ENCODE data around the gene TGFBR3L. TPM values are rescaled to one million over a fixed set of nuclear protein-coding genes. Genes with fewer than 3 reads are reported as not detected.
A peak's percentile ranks its signal among the peaks of the same experiment; 100 is the strongest.

Gene TGFBR3L
- total and polyA plus RNA-seq, 2 donors (not counting 3 experiments of a cell fraction or from before 2014, with no cell fraction given), result 0.35 TPM; not detected in 1

GRCh38 chr19:7904074-7905020 is 10.3 kb upstream of the TGFBR3L start:
- Histone ChIP-seq H3K79me2 (ENCODE audit: control insufficient read depth, insufficient read depth, low read length) (peaks cover 28% of the 10 kb centered on the region), H3K36me3 (ENCODE audit: control insufficient read depth in 2 of 2, extremely low read depth in 1 of 2, insufficient read depth in 2 of 2, low read length in 2 of 2) (peaks cover 0 to 3% of the 10 kb centered on the region in 2 experiments), H2AFZ (ENCODE audit: low read depth, low read length) (peak overlapping the region; percentile 10), H3K9me3 (replicated peaks; ENCODE audit: control insufficient read depth, insufficient read depth, low read length) (no peaks in the 10 kb centered on the region), H3K4me1 (ENCODE audit: control insufficient read depth, extremely low read depth, insufficient read depth, low read length) (peaks cover 16% of the 10 kb centered on the region), H3K4me2 (ENCODE audit: insufficient read depth, low read length) (peak overlapping the region; percentile 91), H4K20me1 (replicated peaks; ENCODE audit: control insufficient read depth, extremely low read depth, insufficient read depth, low read length) (no peaks in the 10 kb centered on the region), H3K27me3 (ENCODE audit: control insufficient read depth in 2 of 2, insufficient read depth in 2 of 2, low read length in 2 of 2) (no peaks in the 10 kb centered on the region), H3K4me3 (replicated peaks in 1 of 3; ENCODE audit: insufficient read depth in 1 of 3, low read depth in 1 of 3, low read length in 3 of 3) (peak overlapping the region; percentile 62 to 93 (median 71)), H3K9me1 (replicated peaks; ENCODE audit: control insufficient read depth, extremely low read depth, insufficient read depth, low read length) (no peaks in the 10 kb centered on the region), H3K9ac (replicated peaks; ENCODE audit: extremely low read depth, insufficient read depth, low read length) (peak overlapping the region; percentile 73), H3K27ac (ENCODE audit: insufficient read depth, low read depth, low read length) (peak overlapping the region; percentile 62)
- dilution Hi-C loops (cut with MboI; ENCODE audit: extremely low pct_ligation_motif_present, low sequenced_read_pairs) (no loop called here), intact Hi-C loops (cut with micrococcal nuclease) (no loop called here)
- CTCF ChIA-PET, result interaction anchor here (0.7 to 2.2 kb wide), 14 partner anchors 12 to 336 kb away, joined by 3 to 17 read pairs (median 4); partner anchors contain the start of genes SNAPC2, TIMM44 and TRAPPC5
- FAIRE-seq, result no peak
- POLR2A ChIA-PET, result interaction anchor here (0.8 to 1.0 kb wide), 3 partner anchors 7 to 16 kb away, joined by 3 to 13 read pairs (median 4); partner anchors contain the start of gene SNAPC2
- BruUV-seq (replicated peaks), result TSS peak; percentile 58
- TF ChIP-seq FOS (IDR thresholded peaks at IDR 0.05; ENCODE audit: borderline replicate concordance, insufficient read depth, low read length) (no peak), POLR2AphosphoS5 (IDR thresholded peaks at IDR 0.05; ENCODE audit: insufficient read depth, low read depth, low read length) (no peak), GATA2 (IDR thresholded peaks at IDR 0.05; ENCODE audit: insufficient read depth, insufficient read length, low read depth, low read length) (no peak), CTCF (IDR thresholded peaks at IDR 0.05; ENCODE audit: extremely low read depth in 1 of 2, insufficient read depth in 1 of 2, low read depth in 1 of 2, low read length in 2 of 2) (no peak), POLR2A (IDR thresholded peaks at IDR 0.05; ENCODE audit: low read depth, low read length) (no peak), EZH2 (IDR thresholded peaks at IDR 0.05; ENCODE audit: borderline replicate concordance, low read depth, low read length, severe bottlenecking) (no peak), JUN (IDR thresholded peaks at IDR 0.05; ENCODE audit: borderline replicate concordance, insufficient read depth, insufficient read length, low read depth) (no peak), MYC (IDR thresholded peaks at IDR 0.05; ENCODE audit: low read depth, low read length) (no peak), MAX (IDR thresholded peaks at IDR 0.05; ENCODE audit: insufficient read depth, insufficient read length) (no peak)
- DNase-seq (ENCODE audit: low read depth, low spot score), result peak; percentile 21
